ENCODE data around the gene MATN4. TPM values are rescaled to one million over a fixed set of nuclear protein-coding genes. Genes with fewer than 3 reads are reported as not detected.

Gene MATN4
- total and polyA plus RNA-seq, 2 of the 13 experiments (the other 11 are each of a cell fraction or from before 2014, with no cell fraction given): not detected

DNA sequence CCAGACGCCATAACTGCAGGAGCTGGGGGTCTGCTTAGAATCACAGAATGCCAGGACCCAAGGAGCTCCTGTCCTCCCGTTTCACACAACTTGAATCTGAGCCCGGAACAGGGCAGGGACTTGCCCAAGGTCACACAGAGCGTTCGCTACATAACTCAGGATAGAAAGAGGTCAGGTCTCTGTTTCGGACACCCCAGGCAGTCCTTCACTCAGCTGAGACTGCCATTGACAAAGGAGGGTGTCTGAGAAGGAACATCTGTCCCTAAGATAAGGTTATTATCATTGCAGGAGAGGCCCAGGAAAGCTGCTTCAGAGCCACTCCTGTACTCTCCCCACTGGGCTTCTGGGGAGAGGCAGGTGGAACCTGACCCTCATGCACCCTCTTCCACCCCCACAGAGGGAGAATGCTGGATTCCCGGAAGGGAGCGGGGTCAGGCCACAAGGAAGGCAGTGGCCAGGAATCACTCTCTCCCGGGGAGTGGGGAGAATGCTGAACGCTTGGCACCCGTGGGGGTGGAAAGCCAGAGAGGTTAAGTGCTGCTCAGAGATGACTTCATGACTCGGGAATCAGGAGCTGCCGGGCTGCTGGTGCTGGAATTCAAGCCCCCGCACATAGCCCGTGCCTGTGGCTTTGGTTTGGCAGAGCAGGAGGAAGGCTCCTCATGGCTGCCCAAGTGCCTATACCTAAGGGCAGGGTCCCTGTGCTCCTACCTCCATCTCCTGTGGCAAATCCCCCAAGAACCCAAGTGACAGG, 29.4 kb upstream of the MATN4 start (continued):
- TF ChIP-seq, protein P1, sequence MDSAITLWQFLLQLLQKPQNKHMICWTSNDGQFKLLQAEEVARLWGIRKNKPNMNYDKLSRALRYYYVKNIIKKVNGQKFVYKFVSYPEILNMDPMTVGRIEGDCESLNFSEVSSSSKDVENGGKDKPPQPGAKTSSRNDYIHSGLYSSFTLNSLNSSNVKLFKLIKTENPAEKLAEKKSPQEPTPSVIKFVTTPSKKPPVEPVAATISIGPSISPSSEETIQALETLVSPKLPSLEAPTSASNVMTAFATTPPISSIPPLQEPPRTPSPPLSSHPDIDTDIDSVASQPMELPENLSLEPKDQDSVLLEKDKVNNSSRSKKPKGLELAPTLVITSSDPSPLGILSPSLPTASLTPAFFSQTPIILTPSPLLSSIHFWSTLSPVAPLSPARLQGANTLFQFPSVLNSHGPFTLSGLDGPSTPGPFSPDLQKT (CRISPR knock-in tag; IDR thresholded peaks at IDR 0.05; ENCODE audit: borderline replicate concordance): no peak
- TF ChIP-seq RXRB (CRISPR knock-in tag; IDR thresholded peaks at IDR 0.05; ENCODE audit: borderline replicate concordance) (no peak; the same call in 1 of the 2 replicates), ZNF350 (CRISPR knock-in tag; IDR thresholded peaks at IDR 0.05; ENCODE audit: borderline replicate concordance, low read depth) (peak; percentile 16; the same call in 1 of the 2 replicates), ZNF530 (CRISPR knock-in tag; IDR thresholded peaks at IDR 0.05; ENCODE audit: low read depth) (no peak), EHMT2 (IDR thresholded peaks at IDR 0.05; ENCODE audit: borderline replicate concordance, low read depth, low read length) (no peak), MAZ (IDR thresholded peaks at IDR 0.05; ENCODE audit: borderline replicate concordance, low read depth, low read length) (no peak), MAZ (CRISPR knock-in tag; IDR thresholded peaks at IDR 0.05; ENCODE audit: low read depth) (0 out of 2 replicates have a peak, but pooled peaks have one; percentile 7), ZNF891 (CRISPR knock-in tag; IDR thresholded peaks at IDR 0.05) (0 out of 2 replicates have a peak, but pooled peaks have one; percentile 57), TEAD3 (CRISPR knock-in tag; optimal IDR thresholded peaks at IDR 0.05; ENCODE audit: borderline replicate concordance) (peak; percentile 68), ZNF616 (CRISPR knock-in tag; IDR thresholded peaks at IDR 0.05; ENCODE audit: low read depth) (no peak), ZNF282 (IDR thresholded peaks at IDR 0.05; ENCODE audit: partially characterized antibody) (no peak), SOX13 (IDR thresholded peaks at IDR 0.05) (no peak), SOX13 (CRISPR knock-in tag; conservative IDR thresholded peaks at IDR 0.05 in 1 of 2, IDR thresholded peaks at IDR 0.05 in 1 of 2) (no peak; a peak in 1 of 4 replicates), TSC22D2 (CRISPR knock-in tag; IDR thresholded peaks at IDR 0.05; ENCODE audit: borderline replicate concordance) (no peak), CEBPG (CRISPR knock-in tag; IDR thresholded peaks at IDR 0.05) (no peak), MED13 (CRISPR knock-in tag; IDR thresholded peaks at IDR 0.05) (no peak)
- TF ChIP-seq, protein P2, sequence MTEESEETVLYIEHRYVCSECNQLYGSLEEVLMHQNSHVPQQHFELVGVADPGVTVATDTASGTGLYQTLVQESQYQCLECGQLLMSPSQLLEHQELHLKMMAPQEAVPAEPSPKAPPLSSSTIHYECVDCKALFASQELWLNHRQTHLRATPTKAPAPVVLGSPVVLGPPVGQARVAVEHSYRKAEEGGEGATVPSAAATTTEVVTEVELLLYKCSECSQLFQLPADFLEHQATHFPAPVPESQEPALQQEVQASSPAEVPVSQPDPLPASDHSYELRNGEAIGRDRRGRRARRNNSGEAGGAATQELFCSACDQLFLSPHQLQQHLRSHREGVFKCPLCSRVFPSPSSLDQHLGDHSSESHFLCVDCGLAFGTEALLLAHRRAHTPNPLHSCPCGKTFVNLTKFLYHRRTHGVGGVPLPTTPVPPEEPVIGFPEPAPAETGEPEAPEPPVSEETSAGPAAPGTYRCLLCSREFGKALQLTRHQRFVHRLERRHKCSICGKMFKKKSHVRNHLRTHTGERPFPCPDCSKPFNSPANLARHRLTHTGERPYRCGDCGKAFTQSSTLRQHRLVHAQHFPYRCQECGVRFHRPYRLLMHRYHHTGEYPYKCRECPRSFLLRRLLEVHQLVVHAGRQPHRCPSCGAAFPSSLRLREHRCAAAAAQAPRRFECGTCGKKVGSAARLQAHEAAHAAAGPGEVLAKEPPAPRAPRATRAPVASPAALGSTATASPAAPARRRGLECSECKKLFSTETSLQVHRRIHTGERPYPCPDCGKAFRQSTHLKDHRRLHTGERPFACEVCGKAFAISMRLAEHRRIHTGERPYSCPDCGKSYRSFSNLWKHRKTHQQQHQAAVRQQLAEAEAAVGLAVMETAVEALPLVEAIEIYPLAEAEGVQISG (CRISPR knock-in tag; IDR thresholded peaks at IDR 0.05): no peak; the same call in 1 of the 2 replicates
- TF ChIP-seq, protein P3, sequence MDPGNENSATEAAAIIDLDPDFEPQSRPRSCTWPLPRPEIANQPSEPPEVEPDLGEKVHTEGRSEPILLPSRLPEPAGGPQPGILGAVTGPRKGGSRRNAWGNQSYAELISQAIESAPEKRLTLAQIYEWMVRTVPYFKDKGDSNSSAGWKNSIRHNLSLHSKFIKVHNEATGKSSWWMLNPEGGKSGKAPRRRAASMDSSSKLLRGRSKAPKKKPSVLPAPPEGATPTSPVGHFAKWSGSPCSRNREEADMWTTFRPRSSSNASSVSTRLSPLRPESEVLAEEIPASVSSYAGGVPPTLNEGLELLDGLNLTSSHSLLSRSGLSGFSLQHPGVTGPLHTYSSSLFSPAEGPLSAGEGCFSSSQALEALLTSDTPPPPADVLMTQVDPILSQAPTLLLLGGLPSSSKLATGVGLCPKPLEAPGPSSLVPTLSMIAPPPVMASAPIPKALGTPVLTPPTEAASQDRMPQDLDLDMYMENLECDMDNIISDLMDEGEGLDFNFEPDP (CRISPR knock-in tag; conservative IDR thresholded peaks at IDR 0.05): no peak
- TF ChIP-seq, protein P4, sequence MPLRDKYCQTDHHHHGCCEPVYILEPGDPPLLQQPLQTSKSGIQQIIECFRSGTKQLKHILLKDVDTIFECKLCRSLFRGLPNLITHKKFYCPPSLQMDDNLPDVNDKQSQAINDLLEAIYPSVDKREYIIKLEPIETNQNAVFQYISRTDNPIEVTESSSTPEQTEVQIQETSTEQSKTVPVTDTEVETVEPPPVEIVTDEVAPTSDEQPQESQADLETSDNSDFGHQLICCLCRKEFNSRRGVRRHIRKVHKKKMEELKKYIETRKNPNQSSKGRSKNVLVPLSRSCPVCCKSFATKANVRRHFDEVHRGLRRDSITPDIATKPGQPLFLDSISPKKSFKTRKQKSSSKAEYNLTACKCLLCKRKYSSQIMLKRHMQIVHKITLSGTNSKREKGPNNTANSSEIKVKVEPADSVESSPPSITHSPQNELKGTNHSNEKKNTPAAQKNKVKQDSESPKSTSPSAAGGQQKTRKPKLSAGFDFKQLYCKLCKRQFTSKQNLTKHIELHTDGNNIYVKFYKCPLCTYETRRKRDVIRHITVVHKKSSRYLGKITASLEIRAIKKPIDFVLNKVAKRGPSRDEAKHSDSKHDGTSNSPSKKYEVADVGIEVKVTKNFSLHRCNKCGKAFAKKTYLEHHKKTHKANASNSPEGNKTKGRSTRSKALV (CRISPR knock-in tag; IDR thresholded peaks at IDR 0.05): no peak
